ENCODE results near the gene ARMC12. TPM values are rescaled to one million over a fixed set of nuclear protein-coding genes. Genes with fewer than 3 reads are reported as not detected.
"Not testable (repeated sequence)": the region's sequence is repeated elsewhere in the genome, so short reads cannot be mapped to it uniquely, and the experiment has no call there.

Gene ARMC12
- total RNA-seq, 1 experiment from 2014 or later: not detected

DNA sequence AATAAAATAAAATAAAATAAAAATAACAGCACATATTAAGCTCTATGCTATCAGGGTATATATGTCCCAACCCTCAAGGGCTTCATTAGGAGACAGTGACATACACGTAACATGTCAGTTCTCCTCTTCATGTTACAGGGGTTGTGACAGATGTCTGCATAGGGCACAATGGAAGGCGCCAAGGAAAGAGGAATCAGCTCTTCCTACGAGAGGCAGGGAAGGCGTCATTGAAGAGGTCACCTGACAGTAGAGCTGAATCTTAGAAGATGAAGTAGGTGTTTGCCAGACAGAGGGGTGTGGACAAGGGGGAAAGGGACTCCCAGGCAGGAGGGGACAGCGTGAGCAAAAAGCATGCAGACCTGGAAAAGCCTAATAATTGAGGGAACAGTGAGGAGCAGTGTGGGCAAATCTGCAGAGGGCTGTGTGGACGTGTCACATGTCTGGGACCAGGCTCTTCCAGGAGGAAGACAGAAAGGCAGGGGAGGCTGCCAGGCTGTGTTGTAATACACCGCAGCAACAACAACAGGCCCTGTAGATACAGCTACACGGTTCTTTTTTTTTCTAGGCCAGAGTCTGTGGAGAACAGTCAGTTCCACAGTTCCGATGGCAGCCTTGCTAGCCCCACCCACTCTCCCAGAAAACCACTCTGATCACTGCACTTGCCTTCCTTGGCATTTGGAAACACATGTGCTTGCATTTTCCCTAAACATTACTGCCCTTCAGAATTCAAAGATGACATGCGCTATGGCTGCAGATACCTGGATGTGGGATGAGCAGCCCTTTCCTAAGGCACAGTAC lies 45.6 kb upstream of the ARMC12 start:
- TF ChIP-seq, protein P1, sequence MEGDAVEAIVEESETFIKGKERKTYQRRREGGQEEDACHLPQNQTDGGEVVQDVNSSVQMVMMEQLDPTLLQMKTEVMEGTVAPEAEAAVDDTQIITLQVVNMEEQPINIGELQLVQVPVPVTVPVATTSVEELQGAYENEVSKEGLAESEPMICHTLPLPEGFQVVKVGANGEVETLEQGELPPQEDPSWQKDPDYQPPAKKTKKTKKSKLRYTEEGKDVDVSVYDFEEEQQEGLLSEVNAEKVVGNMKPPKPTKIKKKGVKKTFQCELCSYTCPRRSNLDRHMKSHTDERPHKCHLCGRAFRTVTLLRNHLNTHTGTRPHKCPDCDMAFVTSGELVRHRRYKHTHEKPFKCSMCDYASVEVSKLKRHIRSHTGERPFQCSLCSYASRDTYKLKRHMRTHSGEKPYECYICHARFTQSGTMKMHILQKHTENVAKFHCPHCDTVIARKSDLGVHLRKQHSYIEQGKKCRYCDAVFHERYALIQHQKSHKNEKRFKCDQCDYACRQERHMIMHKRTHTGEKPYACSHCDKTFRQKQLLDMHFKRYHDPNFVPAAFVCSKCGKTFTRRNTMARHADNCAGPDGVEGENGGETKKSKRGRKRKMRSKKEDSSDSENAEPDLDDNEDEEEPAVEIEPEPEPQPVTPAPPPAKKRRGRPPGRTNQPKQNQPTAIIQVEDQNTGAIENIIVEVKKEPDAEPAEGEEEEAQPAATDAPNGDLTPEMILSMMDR (IDR thresholded peaks at IDR 0.05; ENCODE audit: insufficient read depth in 1 of 2, low read depth in 1 of 2, low read length in 1 of 2, severe bottlenecking in 1 of 2, unreplicated experiment in 1 of 2): no peak
- H3K4me1 ChIP-seq: peaks cover 14% of the 10 kb centered on the region
- H3K4me3 ChIP-seq (ENCODE audit: low read depth, low read length): no peak overlapping the region
- no peak for DNase-seq
- CTCF ChIA-PET: interaction anchor here (0.9 kb wide), 1 partner anchor 45 kb away, joined by 5 read pairs; no protein-coding TSS in a partner anchor
- Mint-ChIP-seq H3K27me3 (ENCODE audit: insufficient read depth, unreplicated experiment) (no peaks in the 10 kb centered on the region), H3K4me3 (ENCODE audit: unreplicated experiment) (no peak overlapping the region), H3K27ac (ENCODE audit: unreplicated experiment) (no peak overlapping the region), H3K4me1 (ENCODE audit: low read depth, unreplicated experiment) (no peaks in the 10 kb centered on the region), H3K36me3 (ENCODE audit: insufficient read depth, unreplicated experiment) (no peaks in the 10 kb centered on the region), H3K9me3 (ENCODE audit: unreplicated experiment) (no peaks in the 10 kb centered on the region)
- no peaks in the 10 kb centered on the region for H3K36me3 ChIP-seq (ENCODE audit: control insufficient read depth, insufficient read depth, low read length)
- H3K27me3 ChIP-seq (replicated peaks; ENCODE audit: control insufficient read depth, insufficient read depth, low read length): no peaks in the 10 kb centered on the region
- intact Hi-C loops (cut with micrococcal nuclease; ENCODE audit: unreplicated experiment): no loop called here
- BruUV-seq (replicated peaks): no TSS peak
- POLR2A ChIA-PET: interaction anchor here (0.6 kb wide), 1 partner anchor 1033 kb away, joined by 4 read pairs; no protein-coding TSS in a partner anchor
- H3K9me3 ChIP-seq: no peaks in the 10 kb centered on the region

DNA sequence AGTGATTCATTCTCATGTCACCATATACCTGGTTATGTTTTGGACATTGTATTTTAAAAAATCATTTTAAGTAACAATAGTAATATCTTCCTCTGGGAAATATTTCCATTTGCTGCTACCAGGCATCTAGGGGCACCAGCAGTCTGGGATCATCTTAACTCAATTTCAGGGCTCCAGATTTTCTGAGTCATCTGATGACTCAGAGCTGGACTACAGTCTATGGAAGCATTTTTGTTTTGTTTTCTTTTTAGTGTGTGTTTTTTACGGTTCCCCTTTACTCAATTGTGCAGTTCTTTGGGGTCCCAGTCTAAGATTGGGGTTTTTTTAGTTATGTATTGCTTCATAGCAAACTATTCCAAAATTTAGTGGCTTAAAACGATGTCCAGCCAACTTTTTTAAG lies 42.4 kb upstream of the ARMC12 start:
- DNase-seq: no peak
- Mint-ChIP-seq H3K36me3 (ENCODE audit: insufficient read depth, unreplicated experiment) (no peaks in the 10 kb centered on the region), H3K4me3 (ENCODE audit: unreplicated experiment) (no peak overlapping the region), H3K27ac (ENCODE audit: unreplicated experiment) (no peak overlapping the region), H3K9me3 (ENCODE audit: unreplicated experiment) (no peaks in the 10 kb centered on the region), H3K4me1 (ENCODE audit: low read depth, unreplicated experiment) (no peaks in the 10 kb centered on the region), H3K27me3 (ENCODE audit: insufficient read depth, unreplicated experiment) (no peaks in the 10 kb centered on the region)
- Histone ChIP-seq H3K4me3 (ENCODE audit: low read depth, low read length) (no peak overlapping the region), H3K9me3 (no peaks in the 10 kb centered on the region), H3K27me3 (replicated peaks; ENCODE audit: control insufficient read depth, insufficient read depth, low read length) (no peaks in the 10 kb centered on the region), H3K4me1 (no peaks in the 10 kb centered on the region), H3K36me3 (ENCODE audit: control insufficient read depth, insufficient read depth, low read length) (no peaks in the 10 kb centered on the region)
- BruUV-seq (replicated peaks): no TSS peak
- ChIA-PET POLR2A (no interaction called here), CTCF (no interaction called here)
- intact Hi-C loops (cut with micrococcal nuclease; ENCODE audit: unreplicated experiment): no loop called here
- TF ChIP-seq, protein P1 (IDR thresholded peaks at IDR 0.05; ENCODE audit: insufficient read depth in 1 of 2, low read depth in 1 of 2, low read length in 1 of 2, severe bottlenecking in 1 of 2, unreplicated experiment in 1 of 2): no peak

DNA sequence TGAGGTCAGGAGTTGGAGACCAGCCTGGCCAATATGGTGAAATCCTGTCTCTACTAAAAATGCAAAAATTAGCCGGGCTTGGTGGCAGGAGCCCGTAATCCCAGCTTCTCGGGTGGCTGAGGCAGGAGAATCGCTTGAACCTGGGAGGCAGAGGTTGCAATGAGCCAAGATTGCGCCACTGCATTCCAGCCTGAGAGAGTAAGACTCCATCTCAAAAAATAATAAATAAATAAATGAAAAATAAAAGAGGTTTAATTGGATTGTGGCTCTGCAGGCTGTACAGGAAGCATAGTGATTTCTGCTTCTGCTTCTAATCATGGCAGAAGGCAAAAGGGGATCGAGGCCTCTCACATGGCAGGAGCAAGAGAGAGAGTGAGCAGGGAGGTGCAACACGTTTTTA lies 38.4 kb upstream of the ARMC12 start:
- POLR2A ChIA-PET: interaction anchor here (0.8 kb wide), 1 partner anchor 29 kb away, joined by 3 read pairs; no protein-coding TSS in a partner anchor
- H3K27me3 Mint-ChIP-seq (ENCODE audit: insufficient read depth, unreplicated experiment); H3K4me3 ChIP-seq (ENCODE audit: low read depth, low read length); H3K27ac Mint-ChIP-seq (ENCODE audit: unreplicated experiment); H3K36me3 ChIP-seq (ENCODE audit: control insufficient read depth, insufficient read depth, low read length); BruUV-seq (replicated peaks); CTCF ChIA-PET; H3K36me3 Mint-ChIP-seq (ENCODE audit: insufficient read depth, unreplicated experiment); H3K4me1 Mint-ChIP-seq (ENCODE audit: low read depth, unreplicated experiment); H3K4me3 Mint-ChIP-seq (ENCODE audit: unreplicated experiment); H3K4me1 ChIP-seq; H3K9me3 ChIP-seq; H3K27me3 ChIP-seq (replicated peaks; ENCODE audit: control insufficient read depth, insufficient read depth, low read length); DNase-seq; H3K9me3 Mint-ChIP-seq (ENCODE audit: unreplicated experiment); intact Hi-C loops (cut with micrococcal nuclease; ENCODE audit: unreplicated experiment): not testable (repeated sequence)

All from Caco-2 (cell line).